Ascending aorta (tissue), 2 donors: ENCODE data around the gene SORCS3. TPM values are rescaled to one million over a fixed set of nuclear protein-coding genes. Genes with fewer than 3 reads are reported as not detected.

Experiments used
- DNase-seq, 2 donors: peaks; one replicate each; pipeline ENCODE4 v3.0.0-alpha.2; 2019; ENCODE audit warnings: low spot score in 2 of 2
- H3K27ac ChIP-seq, 2 donors: fragments of 200-600 bp; sonication (generic); one replicate each; pipeline ENCODE4 v1.5.1; 2016 to 2017; ENCODE audit warnings: mild to moderate bottlenecking in 1 of 2
- H3K27me3 ChIP-seq: fragments of 200-600 bp; sonication (generic); one replicate; pipeline ENCODE4 v1.5.1; 2017
- H3K36me3 ChIP-seq, 2 donors: fragments of 200-600 bp; sonication (generic); one replicate each; pipeline ENCODE4 v1.5.1; 2016
- H3K4me1 ChIP-seq, 2 donors: fragments of 200-600 bp; sonication (generic); one replicate each; pipeline ENCODE4 v1.5.1; 2016 to 2017; ENCODE audit warnings: mild to moderate bottlenecking in 1 of 2
- H3K4me3 ChIP-seq, 2 donors: fragments of 200-600 bp; sonication (generic); one replicate each; pipeline ENCODE4 v1.5.1; 2016 to 2017; ENCODE audit warnings: mild to moderate bottlenecking in 1 of 2
- H3K9me3 ChIP-seq, 2 donors: fragments of 200-600 bp; sonication (generic); one replicate each; pipeline ENCODE4 v1.5.1; 2016
- intact Hi-C: fragments of 100-400 bp; cut with DNase I; formaldehyde crosslinking; loops from one replicate; pipeline ENCODE4 v1.15.1; 2023
- total RNA-seq: library from RNA; depleted of rRNA; stranded (reverse); fragments of >200 nt; gene quantifications from one replicate; pipeline ENCODE4 v1.1.0, GENCODE V29; 2016
- TF ChIP-seq, protein P1 (sequence below), 3 experiments: fragments of 200-600 bp in 2 of 3; fragments of 450-650 bp in 1 of 3; sonication (generic) in 2 of 3; IDR thresholded peaks; one replicate each; pipeline ENCODE4 v1.5.1; 2016 to 2019; ENCODE audit warnings: antibody characterized with exemption in 3 of 3, mild to moderate bottlenecking in 1 of 3, moderate library complexity in 1 of 3

Gene SORCS3
- total RNA-seq, 1 donor from 2014 or later, result not detected

DNA sequence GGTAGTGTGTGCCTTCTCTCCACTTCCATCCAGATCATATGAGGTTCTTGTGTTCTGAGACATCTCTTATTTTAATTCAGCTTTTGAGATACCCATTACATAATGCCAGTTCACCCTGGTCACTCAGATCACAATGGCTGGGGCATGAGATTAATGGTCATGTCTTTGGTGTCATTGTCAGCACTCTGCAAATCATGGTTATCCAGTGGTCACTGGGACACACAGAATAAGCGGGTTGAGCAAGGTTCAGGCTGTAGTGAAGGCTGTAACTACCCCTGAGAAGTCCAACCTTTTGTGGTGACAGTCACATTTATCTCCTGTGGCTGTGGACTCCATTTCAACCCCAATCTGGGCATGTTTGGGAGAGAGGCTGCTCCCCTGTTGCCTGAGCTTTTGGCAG is 35.8 kb downstream of the SORCS3 start:
- H3K4me3 ChIP-seq, result no peak overlapping the region
- intact Hi-C loops, result no loop called here
- no peaks in the 10 kb centered on the region for H3K4me1 ChIP-seq
- H3K9me3 ChIP-seq, result no peaks in the 10 kb centered on the region
- H3K36me3 ChIP-seq, result no peaks in the 10 kb centered on the region
- H3K27ac ChIP-seq, result no peak overlapping the region
- DNase-seq, result no peak
- H3K27me3 ChIP-seq, result no peaks in the 10 kb centered on the region
- TF ChIP-seq, protein P1, sequence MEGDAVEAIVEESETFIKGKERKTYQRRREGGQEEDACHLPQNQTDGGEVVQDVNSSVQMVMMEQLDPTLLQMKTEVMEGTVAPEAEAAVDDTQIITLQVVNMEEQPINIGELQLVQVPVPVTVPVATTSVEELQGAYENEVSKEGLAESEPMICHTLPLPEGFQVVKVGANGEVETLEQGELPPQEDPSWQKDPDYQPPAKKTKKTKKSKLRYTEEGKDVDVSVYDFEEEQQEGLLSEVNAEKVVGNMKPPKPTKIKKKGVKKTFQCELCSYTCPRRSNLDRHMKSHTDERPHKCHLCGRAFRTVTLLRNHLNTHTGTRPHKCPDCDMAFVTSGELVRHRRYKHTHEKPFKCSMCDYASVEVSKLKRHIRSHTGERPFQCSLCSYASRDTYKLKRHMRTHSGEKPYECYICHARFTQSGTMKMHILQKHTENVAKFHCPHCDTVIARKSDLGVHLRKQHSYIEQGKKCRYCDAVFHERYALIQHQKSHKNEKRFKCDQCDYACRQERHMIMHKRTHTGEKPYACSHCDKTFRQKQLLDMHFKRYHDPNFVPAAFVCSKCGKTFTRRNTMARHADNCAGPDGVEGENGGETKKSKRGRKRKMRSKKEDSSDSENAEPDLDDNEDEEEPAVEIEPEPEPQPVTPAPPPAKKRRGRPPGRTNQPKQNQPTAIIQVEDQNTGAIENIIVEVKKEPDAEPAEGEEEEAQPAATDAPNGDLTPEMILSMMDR (IDR thresholded peaks at IDR 0.05), result no peak

GRCh38 chr10:104678658-104679057 is 37.6 kb downstream of the SORCS3 start:
- no peak for DNase-seq
- H3K27me3 ChIP-seq, result no peaks in the 10 kb centered on the region
- TF ChIP-seq, protein P1 (IDR thresholded peaks at IDR 0.05), result no peak
- H3K9me3 ChIP-seq, result no peaks in the 10 kb centered on the region
- no peaks in the 10 kb centered on the region for H3K4me1 ChIP-seq
- intact Hi-C loops, result no loop called here
- no peaks in the 10 kb centered on the region for H3K36me3 ChIP-seq
- H3K4me3 ChIP-seq, result no peak overlapping the region
- no peak overlapping the region for H3K27ac ChIP-seq

DNA sequence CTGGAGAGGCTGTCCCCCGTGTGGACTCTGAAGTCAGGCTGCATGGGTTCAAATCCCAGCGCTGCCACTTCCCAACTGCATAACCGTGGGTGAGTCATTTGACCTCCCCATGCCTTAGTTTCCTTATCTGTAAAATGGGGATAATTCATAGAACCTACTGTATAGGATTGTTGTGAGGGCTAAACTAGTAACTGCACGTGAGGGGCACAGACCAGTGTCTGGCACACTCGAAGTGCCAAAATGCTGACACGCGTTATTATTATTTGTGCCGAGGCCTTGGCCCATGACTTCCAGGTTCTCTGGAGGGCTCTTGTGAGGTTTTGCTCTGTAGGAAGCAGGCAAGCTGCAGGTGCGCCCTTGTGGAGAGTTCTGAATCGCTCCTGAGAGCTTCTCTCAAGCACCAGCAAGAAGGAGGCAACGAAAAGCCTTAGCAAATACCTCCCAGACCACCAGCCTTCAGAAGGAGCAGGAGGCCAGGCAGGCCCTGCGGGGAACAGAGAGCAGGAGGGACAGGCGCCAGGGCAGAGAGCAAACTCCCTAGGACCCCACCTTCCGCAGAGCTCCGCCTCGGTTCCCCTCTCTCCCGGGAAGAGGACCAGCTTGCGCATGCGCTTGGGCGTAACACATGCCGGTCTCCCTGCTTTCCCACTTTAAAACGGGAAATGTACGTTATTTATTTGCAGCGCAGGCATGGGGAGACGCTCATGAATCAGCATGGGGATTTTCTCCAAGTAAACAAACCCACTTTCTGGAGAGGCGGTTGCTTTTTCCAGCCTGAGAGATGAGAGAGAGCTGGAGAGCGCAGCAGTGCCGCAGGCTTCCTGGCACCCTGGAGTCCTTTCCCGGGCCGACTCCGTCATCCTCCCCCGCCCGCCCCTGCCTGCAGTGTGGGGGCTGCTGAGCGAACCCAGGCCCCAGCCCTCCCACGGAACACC is 39.6 kb downstream of the SORCS3 start:
- no peaks in the 10 kb centered on the region for H3K9me3 ChIP-seq

DNA sequence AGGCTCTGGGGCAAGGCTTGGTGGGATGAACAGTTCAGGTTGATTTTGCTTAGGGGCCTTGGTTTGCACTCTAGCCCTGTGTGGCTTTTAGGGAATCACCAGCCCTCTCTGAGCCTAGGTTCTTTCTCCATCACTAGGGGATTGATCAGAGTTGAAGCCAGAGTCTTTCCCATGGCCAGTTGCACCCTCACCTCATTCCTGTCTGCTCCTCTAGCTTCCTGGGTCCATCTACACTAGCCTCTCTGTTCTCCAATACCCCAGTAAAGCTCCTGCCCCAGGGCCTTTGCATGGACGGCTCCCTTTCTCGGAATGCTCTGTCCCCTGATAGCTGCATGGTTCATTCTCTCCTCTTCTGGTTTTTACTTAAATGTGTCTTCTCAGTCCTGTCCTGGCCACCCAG is 40.4 kb downstream of the SORCS3 start:
- Histone ChIP-seq H3K4me1 (no peaks in the 10 kb centered on the region), H3K27ac (no peak overlapping the region), H3K4me3 (no peak overlapping the region), H3K9me3 (no peaks in the 10 kb centered on the region), H3K27me3 (no peaks in the 10 kb centered on the region), H3K36me3 (no peaks in the 10 kb centered on the region)
- intact Hi-C loops, result no loop called here
- TF ChIP-seq, protein P1 (IDR thresholded peaks at IDR 0.05), result no peak
- no peak for DNase-seq

More for the DNA sequence above, 39.6 kb downstream of the SORCS3 start:
- Histone ChIP-seq H3K27me3 (no peaks in the 10 kb centered on the region), H3K36me3 (no peaks in the 10 kb centered on the region), H3K27ac (no peak overlapping the region), H3K4me1 (no peaks in the 10 kb centered on the region), H3K4me3 (no peak overlapping the region)
- TF ChIP-seq, protein P1 (IDR thresholded peaks at IDR 0.05), result no peak
- DNase-seq, result no peak
- intact Hi-C loops, result no loop called here

DNA sequence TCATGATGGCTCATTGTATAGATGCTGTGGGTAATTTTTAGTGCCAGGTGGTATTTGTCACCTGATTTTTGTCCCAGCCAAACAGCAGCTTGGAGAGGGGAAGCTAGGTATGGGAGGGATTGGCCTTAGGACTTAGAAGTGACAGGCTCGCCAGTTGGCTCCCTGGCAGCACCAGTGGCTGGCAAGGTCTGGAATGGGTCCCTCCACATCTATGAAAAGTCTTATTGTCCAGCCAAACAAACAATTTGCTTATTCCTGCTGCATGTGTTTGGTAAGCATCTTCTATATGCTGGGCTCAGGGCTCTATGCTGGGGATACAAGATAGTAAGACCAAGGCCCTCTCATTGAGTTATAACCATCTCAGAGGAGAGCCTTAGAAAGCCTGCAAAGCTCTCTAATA is 42.5 kb downstream of the SORCS3 start:
- TF ChIP-seq, protein P1 (IDR thresholded peaks at IDR 0.05), result no peak
- intact Hi-C loops, result no loop called here
- no peak for DNase-seq
- Histone ChIP-seq H3K9me3 (no peaks in the 10 kb centered on the region), H3K36me3 (no peaks in the 10 kb centered on the region), H3K27ac (no peak overlapping the region), H3K4me3 (no peak overlapping the region), H3K27me3 (no peaks in the 10 kb centered on the region), H3K4me1 (no peaks in the 10 kb centered on the region)
